NCI-H2107 treated with DMSO at 0.1 percent for 48 hours (cell line): ENCODE data around the gene ZNF467.

Experiments used
- DNase-seq: peaks from one replicate; lab custom pipeline; 2025; ENCODE audit not compliant: unreplicated experiment; lab: John Stamatoyannopoulos, UW

ZNF467 gene

GRCh38 chr7:149729586-149729982, 43.8 kb downstream of the ZNF467 start:
- DNase-seq, result no peak

GRCh38 chr7:149728491-149729375, 44.7 kb downstream of the ZNF467 start:
- DNase-seq, result no peak

GRCh38 chr7:149727899-149728476, 45.4 kb downstream of the ZNF467 start:
- DNase-seq, result no peak

- DNase-seq, result peak; percentile 15
Measured at GRCh38 chr7:149727053-149727898, 46.1 kb downstream of the ZNF467 start.

GRCh38 chr7:149725916-149726315, 47.5 kb downstream of the ZNF467 start:
- DNase-seq, result no peak

- no peak for DNase-seq
Measured at GRCh38 chr7:149725426-149725821, 48.0 kb downstream of the ZNF467 start.

- no peak for DNase-seq
Measured at GRCh38 chr7:149724661-149725425, 48.5 kb downstream of the ZNF467 start.

GRCh38 chr7:149723795-149724495, 49.4 kb downstream of the ZNF467 start:
- no peak for DNase-seq

GRCh38 chr7:149723082-149723767, 50.2 kb downstream of the ZNF467 start:
- DNase-seq, result no peak

GRCh38 chr7:149722356-149722957, 50.9 kb downstream of the ZNF467 start:
- no peak for DNase-seq

- no peak for DNase-seq
Measured at GRCh38 chr7:149721084-149721601, 52.2 kb downstream of the ZNF467 start.

GRCh38 chr7:149720372-149721083, 52.9 kb downstream of the ZNF467 start:
- no peak for DNase-seq

GRCh38 chr7:149719912-149720335, 53.5 kb downstream of the ZNF467 start:
- no peak for DNase-seq

- no peak for DNase-seq
Measured at GRCh38 chr7:149719050-149719899, 54.1 kb downstream of the ZNF467 start.

GRCh38 chr7:149718730-149719049, 54.7 kb downstream of the ZNF467 start:
- DNase-seq, result no peak

- DNase-seq, result no peak
Measured at GRCh38 chr7:149717481-149717880, 55.9 kb downstream of the ZNF467 start.

GRCh38 chr7:149716932-149717307, 56.5 kb downstream of the ZNF467 start:
- DNase-seq, result no peak
